NT2/D1 (cell line): Measurements from ENCODE around the gene C5orf15.

ENCODE experiments used
- DNase-seq: peaks from one replicate; pipeline ENCODE4 v3.0.0-alpha.2; 2011; ENCODE audit warnings: low read depth, low spot score
- H3K27me3 ChIP-seq: 2 replicates; pipeline ENCODE4 v1.6.0; 2011; ENCODE audit warnings: mild to moderate bottlenecking; ENCODE audit not compliant: insufficient read length, insufficient read depth
- H3K36me3 ChIP-seq: 2 replicates; pipeline ENCODE4 v1.6.1; 2011; ENCODE audit warnings: mild to moderate bottlenecking, low read length, mixed read lengths; ENCODE audit not compliant: insufficient read depth, insufficient read length
- H3K4me1 ChIP-seq: 2 replicates; pipeline ENCODE4 v1.5.1; 2011; ENCODE audit not compliant: insufficient read depth, insufficient read length
- H3K4me3 ChIP-seq: 2 replicates; pipeline ENCODE4 v1.5.1; 2011; ENCODE audit warnings: low read depth; ENCODE audit not compliant: insufficient read length
- H3K9ac ChIP-seq: 2 replicates; pipeline ENCODE4 v1.6.0; 2011; ENCODE audit warnings: low read depth; ENCODE audit not compliant: insufficient read length
- H3K9me3 ChIP-seq: 2 replicates; pipeline ENCODE4 v1.5.1; 2011; ENCODE audit warnings: mild to moderate bottlenecking, low read length; ENCODE audit not compliant: insufficient read depth
- SUZ12 ChIP-seq: IDR thresholded peaks from 2 replicates; pipeline ENCODE4 v1.6.1; 2011; ENCODE audit not compliant: insufficient read length, insufficient read depth; ENCODE audit errors: extremely low read depth
- YY1 ChIP-seq: IDR thresholded peaks from 2 replicates; pipeline ENCODE4 v1.6.1; 2011; ENCODE audit not compliant: insufficient read length, insufficient read depth
- ZNF274 ChIP-seq: IDR thresholded peaks from 2 replicates; pipeline ENCODE4 v1.6.1; 2011; ENCODE audit warnings: mild to moderate bottlenecking, low read depth, low read length

The C5orf15 gene

GRCh38 chr5:133998042-133998441 lies 29.6 kb upstream of the C5orf15 start:
- H3K9ac ChIP-seq: no peak overlapping the region
- TF ChIP-seq ZNF274 (no peak), SUZ12 (no peak)
- no peak overlapping the region for H3K4me3 ChIP-seq
- peaks cover 54% of the 10 kb centered on the region for H3K36me3 ChIP-seq
- peaks cover 25% of the 10 kb centered on the region for H3K4me1 ChIP-seq
- H3K27me3 ChIP-seq: no peaks in the 10 kb centered on the region
- H3K9me3 ChIP-seq: no peaks in the 10 kb centered on the region
- no peak for DNase-seq

DNA sequence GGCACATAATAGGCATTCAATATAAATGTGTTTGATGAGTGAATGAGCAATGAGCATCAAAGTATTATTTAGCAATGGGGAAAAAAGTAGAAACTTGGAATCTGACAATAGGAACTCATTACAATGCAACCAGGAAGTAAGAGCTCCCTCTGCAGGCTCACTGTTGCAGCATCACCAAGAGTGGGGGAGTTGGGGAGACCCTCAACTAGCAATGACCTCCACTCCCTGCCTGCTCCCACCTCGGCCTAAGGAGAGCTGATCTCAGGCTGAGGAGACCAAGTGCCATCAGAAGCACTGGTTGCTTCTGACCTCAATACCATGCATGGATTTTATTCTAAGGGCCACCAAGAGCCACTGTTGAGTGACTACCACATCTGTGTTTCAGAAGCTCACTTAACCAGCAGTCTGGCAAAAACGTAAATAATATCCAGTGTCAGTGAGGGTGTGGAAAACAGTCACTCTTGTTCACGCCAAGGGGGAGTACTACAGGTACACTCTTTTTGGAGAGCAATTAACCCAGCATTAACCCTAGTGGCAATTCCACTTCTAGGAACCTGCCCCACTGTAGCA lies 28.3 kb upstream of the C5orf15 start:
- peaks cover 51% of the 10 kb centered on the region for H3K36me3 ChIP-seq
- no peaks in the 10 kb centered on the region for H3K27me3 ChIP-seq
- H3K4me3 ChIP-seq: no peak overlapping the region
- H3K4me1 ChIP-seq: peaks cover 21% of the 10 kb centered on the region
- TF ChIP-seq ZNF274 (no peak), SUZ12 (no peak), YY1 (no peak)
- no peak overlapping the region for H3K9ac ChIP-seq
- no peaks in the 10 kb centered on the region for H3K9me3 ChIP-seq
- no peak for DNase-seq

DNA sequence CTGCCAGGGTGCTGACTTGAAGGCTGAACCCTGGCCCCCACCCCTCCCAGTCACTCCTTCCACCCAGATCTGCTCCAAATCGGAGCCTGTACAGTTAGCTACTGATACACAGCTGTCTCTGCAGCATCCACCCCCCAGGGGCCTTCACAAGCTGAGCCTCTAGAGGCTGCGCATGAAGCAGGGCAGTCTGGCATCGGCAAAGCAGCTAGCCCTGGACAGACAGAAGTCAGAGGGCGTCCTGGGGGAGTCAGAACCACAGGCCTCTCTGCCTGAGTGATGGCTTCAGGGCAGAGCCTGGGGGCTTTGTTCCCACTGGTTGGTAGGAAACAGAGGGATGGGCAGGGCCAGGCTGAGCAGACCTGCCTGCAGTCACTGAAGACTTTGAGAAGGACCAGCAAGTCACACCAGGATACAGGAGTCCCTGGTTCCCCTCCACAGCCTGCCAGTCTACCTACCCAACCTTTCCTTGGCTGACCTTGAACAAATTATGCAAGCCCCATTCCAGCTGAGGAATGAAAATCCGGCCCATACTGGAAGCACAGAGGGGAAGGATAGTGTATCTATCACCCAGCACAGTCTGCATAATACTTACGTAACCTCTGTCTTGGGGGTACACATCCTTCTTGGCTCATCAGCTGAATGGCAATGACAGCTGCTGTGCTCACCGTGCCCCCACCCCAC lies 27.6 kb upstream of the C5orf15 start:
- no peaks in the 10 kb centered on the region for H3K27me3 ChIP-seq
- no peak for DNase-seq
- H3K4me3 ChIP-seq: no peak overlapping the region
- TF ChIP-seq SUZ12 (no peak), ZNF274 (no peak), YY1 (no peak)
- no peaks in the 10 kb centered on the region for H3K9me3 ChIP-seq
- peaks cover 19% of the 10 kb centered on the region for H3K4me1 ChIP-seq
- H3K9ac ChIP-seq: peak overlapping the region; percentile 21
- H3K36me3 ChIP-seq: peaks cover 51% of the 10 kb centered on the region

DNA sequence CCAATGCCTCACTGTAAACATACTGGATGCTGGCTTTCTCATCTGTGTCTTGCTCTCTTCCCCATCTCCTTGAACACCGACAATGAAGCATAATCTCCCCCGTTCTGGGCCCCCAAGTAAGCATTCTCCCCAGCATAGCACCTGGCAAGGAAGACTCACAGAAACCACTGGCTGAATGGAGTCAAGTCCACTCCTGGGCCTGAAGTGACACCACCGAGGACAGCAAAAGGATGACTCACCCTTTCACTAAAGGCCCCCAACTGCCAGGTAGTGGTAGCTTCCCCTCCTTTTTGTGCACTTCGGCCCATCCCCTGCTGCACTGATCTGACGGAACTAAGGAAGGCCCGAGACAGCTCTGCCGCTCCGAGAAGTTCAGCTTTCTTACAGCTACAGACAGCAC lies 26.9 kb upstream of the C5orf15 start:
- peaks cover 17% of the 10 kb centered on the region for H3K4me1 ChIP-seq
- TF ChIP-seq YY1 (no peak), SUZ12 (no peak), ZNF274 (no peak)

GRCh38 chr5:133994990-133995333 lies 26.5 kb upstream of the C5orf15 start:
- peaks cover 51% of the 10 kb centered on the region for H3K36me3 ChIP-seq
- H3K27me3 ChIP-seq: no peaks in the 10 kb centered on the region
- no peak overlapping the region for H3K9ac ChIP-seq
- H3K4me1 ChIP-seq: peaks cover 13% of the 10 kb centered on the region
- DNase-seq: no peak
- no peaks in the 10 kb centered on the region for H3K9me3 ChIP-seq
- TF ChIP-seq ZNF274: no peak
- TF ChIP-seq YY1: no peak
- no peak for TF ChIP-seq SUZ12
- H3K4me3 ChIP-seq: no peak overlapping the region

More for the DNA sequence above, 26.9 kb upstream of the C5orf15 start:
- H3K27me3 ChIP-seq: no peaks in the 10 kb centered on the region
- no peaks in the 10 kb centered on the region for H3K9me3 ChIP-seq
- DNase-seq: no peak
- no peak overlapping the region for H3K4me3 ChIP-seq
- peaks cover 51% of the 10 kb centered on the region for H3K36me3 ChIP-seq
- no peak overlapping the region for H3K9ac ChIP-seq

DNA sequence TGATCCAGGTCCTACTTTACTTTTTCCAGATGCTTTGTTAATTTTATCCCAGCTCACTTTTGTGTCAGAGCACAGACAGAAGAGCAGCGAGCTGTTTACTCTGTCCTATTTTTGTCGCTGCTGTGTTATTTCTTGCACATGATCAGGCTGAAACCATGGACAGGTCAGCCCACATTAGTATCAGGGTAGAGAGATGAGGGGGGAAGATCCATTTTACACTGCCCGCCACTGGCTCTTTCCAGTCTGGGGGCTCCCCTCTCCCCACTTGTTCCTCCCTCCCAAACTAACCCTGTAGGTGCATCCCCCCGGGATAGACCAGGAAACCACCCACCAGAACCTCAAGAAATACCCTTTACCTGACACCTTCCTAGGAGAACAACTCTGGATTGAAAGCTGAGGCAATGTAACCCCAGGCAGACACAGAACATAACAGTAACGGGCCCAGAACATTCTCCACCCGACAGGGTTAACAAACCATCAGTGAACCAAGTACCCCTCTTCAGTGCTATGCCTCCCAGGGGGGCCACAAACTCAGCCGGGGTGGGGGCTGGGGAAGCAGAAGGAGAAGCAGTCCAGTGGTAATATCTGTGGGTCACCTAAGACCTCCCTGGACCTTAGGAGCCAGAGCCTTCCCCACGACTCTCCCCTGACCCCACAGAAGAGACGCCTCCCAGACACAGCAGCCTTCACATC lies 26.0 kb upstream of the C5orf15 start:
- Histone ChIP-seq H3K27me3 (no peaks in the 10 kb centered on the region), H3K4me3 (no peak overlapping the region), H3K9me3 (no peaks in the 10 kb centered on the region), H3K36me3 (peaks cover 51% of the 10 kb centered on the region), H3K9ac (no peak overlapping the region), H3K4me1 (peaks cover 9% of the 10 kb centered on the region)
- DNase-seq: no peak
- no peak for TF ChIP-seq SUZ12

DNA sequence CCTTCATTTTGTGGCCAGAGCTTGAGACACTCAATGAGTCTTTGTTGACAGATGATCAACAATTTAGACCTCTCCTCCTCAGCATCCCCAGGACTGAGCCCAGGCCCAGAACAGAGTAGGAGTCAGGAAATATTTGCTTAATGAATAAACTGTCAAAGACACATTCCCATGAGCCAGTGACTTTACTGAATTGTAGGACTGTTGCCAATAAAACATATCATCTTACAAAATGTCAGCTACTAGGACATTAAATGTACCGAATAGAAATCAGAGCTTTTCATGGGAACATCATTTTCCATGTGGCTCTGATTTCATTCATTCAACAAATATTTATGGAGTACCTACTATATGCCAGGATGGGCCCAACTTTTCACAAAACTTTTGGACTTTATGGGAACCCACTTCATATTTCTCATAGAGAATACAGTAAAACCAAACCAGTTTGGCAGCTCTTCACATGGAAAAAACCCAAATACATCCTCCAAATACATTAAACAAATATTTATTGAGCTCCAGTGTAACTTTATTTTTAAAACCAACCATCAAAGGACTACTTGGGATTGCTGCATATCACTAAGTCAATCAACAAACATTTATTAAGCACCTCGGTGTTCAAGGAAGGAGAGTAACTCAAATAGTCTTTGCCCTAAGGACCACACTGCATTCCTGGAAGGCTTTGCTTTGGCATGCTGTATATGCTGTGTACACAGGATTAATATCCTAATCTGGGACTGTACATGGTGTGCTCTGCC lies 24.9 kb upstream of the C5orf15 start:
- Histone ChIP-seq H3K36me3 (peaks cover 57% of the 10 kb centered on the region), H3K27me3 (no peaks in the 10 kb centered on the region), H3K9ac (no peak overlapping the region), H3K4me3 (no peak overlapping the region), H3K9me3 (no peaks in the 10 kb centered on the region), H3K4me1 (peaks cover 8% of the 10 kb centered on the region)
- no peak for TF ChIP-seq YY1
- TF ChIP-seq SUZ12: no peak
- TF ChIP-seq ZNF274: no peak
- no peak for DNase-seq
